Skeletal muscle satellite cell (primary cell): Measurements from ENCODE around the gene RPRD1A.
A peak's percentile ranks its signal among the peaks of the same experiment; 100 is the strongest.
"Not testable (repeated sequence)": the region's sequence is repeated elsewhere in the genome, so short reads cannot be mapped to it uniquely, and the experiment has no call there.

Experiments used
- H3K27me3 ChIP-seq: 2 replicates; pipeline ENCODE4 v1.7.0; 2013; ENCODE audit warnings: low read length; ENCODE audit not compliant: control insufficient read depth, insufficient read depth
- H3K36me3 ChIP-seq: 2 replicates; pipeline ENCODE4 v1.7.0; 2013; ENCODE audit warnings: mild to moderate bottlenecking, control low read depth, low read length; ENCODE audit not compliant: insufficient read depth
- H3K4me1 ChIP-seq: 2 replicates; pipeline ENCODE4 v1.7.0; 2013; ENCODE audit warnings: low read length; ENCODE audit not compliant: control insufficient read depth, insufficient read depth
- H3K4me2 ChIP-seq: 2 replicates; pipeline ENCODE4 v1.7.0; 2013; ENCODE audit warnings: mild to moderate bottlenecking, low read length
- H3K4me3 ChIP-seq: 2 replicates; pipeline ENCODE4 v1.7.0; 2013; ENCODE audit warnings: low read length
- H3K9ac ChIP-seq: 2 replicates; pipeline ENCODE4 v1.7.0; 2013; ENCODE audit warnings: mild to moderate bottlenecking, low read depth, low read length, moderate library complexity
- H3K9me3 ChIP-seq: replicated peaks from 2 replicates; pipeline ENCODE4 v1.7.0; 2013; ENCODE audit warnings: mild to moderate bottlenecking, control low read depth, low read length

The RPRD1A gene

GRCh38 chr18:36077764-36078163, 10.4 kb upstream of the RPRD1A start:
- H3K27me3 ChIP-seq = peaks cover 18% of the 10 kb centered on the region
- not testable (repeated sequence) for H3K9ac ChIP-seq, H3K9me3 ChIP-seq, H3K36me3 ChIP-seq, H3K4me1 ChIP-seq, H3K4me3 ChIP-seq, H3K4me2 ChIP-seq

- H3K4me3 ChIP-seq = no peak overlapping the region
- H3K4me1 ChIP-seq = no peaks in the 10 kb centered on the region
- no peak overlapping the region for H3K9ac ChIP-seq
Measured at GRCh38 chr18:36075862-36076587, 8.7 kb upstream of the RPRD1A start.

GRCh38 chr18:36074435-36074834, 7.1 kb upstream of the RPRD1A start:
- Histone ChIP-seq H3K9ac (no peak overlapping the region), H3K36me3 (no peaks in the 10 kb centered on the region), H3K4me3 (no peak overlapping the region), H3K4me2 (no peak overlapping the region), H3K9me3 (no peaks in the 10 kb centered on the region), H3K4me1 (no peaks in the 10 kb centered on the region), H3K27me3 (peaks cover 15% of the 10 kb centered on the region)

More at GRCh38 chr18:36075862-36076587, 8.7 kb upstream of the RPRD1A start:
- H3K4me2 ChIP-seq = no peak overlapping the region
- peaks cover 18% of the 10 kb centered on the region for H3K27me3 ChIP-seq
- H3K9me3 ChIP-seq = no peaks in the 10 kb centered on the region
- H3K36me3 ChIP-seq = no peaks in the 10 kb centered on the region

GRCh38 chr18:36073676-36074075, 6.3 kb upstream of the RPRD1A start:
- Histone ChIP-seq H3K27me3 (peaks cover 10% of the 10 kb centered on the region), H3K9ac (no peak overlapping the region), H3K9me3 (no peaks in the 10 kb centered on the region), H3K4me3 (no peak overlapping the region), H3K36me3 (no peaks in the 10 kb centered on the region), H3K4me1 (no peaks in the 10 kb centered on the region), H3K4me2 (no peak overlapping the region)

DNA sequence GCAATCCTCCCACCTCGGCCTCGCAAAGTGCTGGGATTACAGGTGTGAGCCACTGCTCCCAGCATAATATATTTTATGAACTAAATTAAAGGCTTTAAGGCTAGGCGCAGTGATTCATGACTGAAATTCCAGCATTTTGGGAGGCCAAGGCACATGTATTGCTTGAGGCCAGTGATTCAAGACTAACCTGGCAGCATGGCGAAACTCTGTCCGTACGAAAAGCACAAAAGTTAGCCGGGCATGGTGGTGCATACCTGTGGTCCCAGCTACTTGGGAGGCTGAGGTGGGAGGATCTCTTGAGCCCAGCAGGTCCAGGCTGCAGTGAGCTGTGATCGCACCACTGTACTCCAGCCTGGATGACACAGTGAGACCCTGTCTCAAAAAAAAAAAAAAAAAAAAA, 5.0 kb upstream of the RPRD1A start:
- H3K9ac ChIP-seq, H3K4me3 ChIP-seq, H3K4me2 ChIP-seq, H3K36me3 ChIP-seq, H3K4me1 ChIP-seq, H3K9me3 ChIP-seq: not testable (repeated sequence)
- H3K27me3 ChIP-seq = peaks cover 10% of the 10 kb centered on the region

GRCh38 chr18:36066686-36067054, 689 bp downstream of the RPRD1A start:
- Histone ChIP-seq H3K4me3 (peak overlapping the region; percentile 89), H3K4me1 (peaks cover 7% of the 10 kb centered on the region), H3K9me3 (no peaks in the 10 kb centered on the region), H3K27me3 (no peaks in the 10 kb centered on the region), H3K4me2 (peak overlapping the region; percentile 77), H3K36me3 (no peaks in the 10 kb centered on the region), H3K9ac (peak overlapping the region; percentile 98)

GRCh38 chr18:36066001-36066400, 1.4 kb downstream of the RPRD1A start:
- Histone ChIP-seq H3K9ac (peak overlapping the region; percentile 98), H3K4me3 (peak overlapping the region; percentile 89), H3K9me3 (no peaks in the 10 kb centered on the region), H3K4me2 (peak overlapping the region; percentile 77), H3K36me3 (no peaks in the 10 kb centered on the region), H3K27me3 (no peaks in the 10 kb centered on the region), H3K4me1 (peaks cover 7% of the 10 kb centered on the region)

- not testable (repeated sequence) for H3K9ac ChIP-seq, H3K4me1 ChIP-seq, H3K4me3 ChIP-seq, H3K4me2 ChIP-seq, H3K9me3 ChIP-seq, H3K36me3 ChIP-seq, H3K27me3 ChIP-seq
Measured at GRCh38 chr18:36064809-36065079, 2.6 kb downstream of the RPRD1A start.

GRCh38 chr18:36064027-36064808, 3.1 kb downstream of the RPRD1A start:
- Histone ChIP-seq H3K36me3 (no peaks in the 10 kb centered on the region), H3K27me3 (no peaks in the 10 kb centered on the region), H3K4me3 (no peak overlapping the region), H3K9ac (no peak overlapping the region), H3K9me3 (no peaks in the 10 kb centered on the region), H3K4me2 (no peak overlapping the region), H3K4me1 (peaks cover 7% of the 10 kb centered on the region)

DNA sequence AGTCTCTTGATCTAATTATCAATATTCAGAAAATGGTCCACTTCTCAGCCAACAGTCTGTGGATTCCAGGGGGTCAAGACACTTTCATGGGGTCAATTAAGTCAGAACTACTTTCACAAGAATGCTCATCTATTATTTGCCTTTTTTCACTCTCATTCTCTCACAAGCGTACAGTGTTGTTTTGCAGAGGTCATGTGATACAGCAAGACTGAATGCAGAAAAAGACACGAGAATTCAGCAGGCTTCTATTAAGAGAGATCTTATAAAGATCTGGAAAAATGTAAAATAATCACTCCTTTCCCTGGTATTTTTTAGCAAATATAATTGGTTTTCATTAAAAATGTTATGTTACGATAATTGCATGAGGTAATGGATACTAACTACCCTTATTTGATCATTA, 8.7 kb downstream of the RPRD1A start:
- Histone ChIP-seq H3K36me3 (no peaks in the 10 kb centered on the region), H3K4me2 (no peak overlapping the region), H3K9me3 (no peaks in the 10 kb centered on the region), H3K27me3 (no peaks in the 10 kb centered on the region), H3K4me1 (no peaks in the 10 kb centered on the region), H3K9ac (no peak overlapping the region), H3K4me3 (no peak overlapping the region)

DNA sequence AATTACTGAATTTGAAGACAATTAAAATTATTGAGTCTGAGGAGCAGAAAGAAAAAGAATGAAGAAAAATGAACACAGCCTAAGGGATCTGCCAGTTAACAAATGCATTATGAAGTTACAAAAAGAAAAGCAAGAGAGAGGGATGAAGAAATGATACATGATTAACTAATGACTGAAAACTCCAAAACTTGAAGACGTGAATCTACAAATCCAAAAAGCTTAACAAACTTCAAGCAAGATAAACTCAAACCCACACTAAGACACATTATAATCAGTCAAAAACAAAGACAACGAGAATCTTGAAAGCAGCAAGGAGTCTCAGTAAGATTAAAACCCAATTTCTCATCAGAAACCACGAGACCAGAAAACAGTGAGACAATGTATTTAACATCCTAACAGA, 15.6 kb downstream of the RPRD1A start:
- no peaks in the 10 kb centered on the region for H3K27me3 ChIP-seq
- H3K4me2 ChIP-seq = no peak overlapping the region

GRCh38 chr18:36050479-36050878, 16.9 kb downstream of the RPRD1A start:
- Histone ChIP-seq H3K27me3 (no peaks in the 10 kb centered on the region), H3K4me1 (no peaks in the 10 kb centered on the region)

More for the DNA sequence above, 15.6 kb downstream of the RPRD1A start:
- Histone ChIP-seq H3K9ac (no peak overlapping the region), H3K36me3 (no peaks in the 10 kb centered on the region), H3K9me3 (no peaks in the 10 kb centered on the region), H3K4me1 (no peaks in the 10 kb centered on the region), H3K4me3 (no peak overlapping the region)

More at GRCh38 chr18:36050479-36050878, 16.9 kb downstream of the RPRD1A start:
- Histone ChIP-seq H3K4me2 (no peak overlapping the region), H3K9me3 (no peaks in the 10 kb centered on the region), H3K4me3 (no peak overlapping the region), H3K36me3 (no peaks in the 10 kb centered on the region), H3K9ac (no peak overlapping the region)
